ENCODE measurements around the gene ADCY3.

ADCY3 gene

DNA sequence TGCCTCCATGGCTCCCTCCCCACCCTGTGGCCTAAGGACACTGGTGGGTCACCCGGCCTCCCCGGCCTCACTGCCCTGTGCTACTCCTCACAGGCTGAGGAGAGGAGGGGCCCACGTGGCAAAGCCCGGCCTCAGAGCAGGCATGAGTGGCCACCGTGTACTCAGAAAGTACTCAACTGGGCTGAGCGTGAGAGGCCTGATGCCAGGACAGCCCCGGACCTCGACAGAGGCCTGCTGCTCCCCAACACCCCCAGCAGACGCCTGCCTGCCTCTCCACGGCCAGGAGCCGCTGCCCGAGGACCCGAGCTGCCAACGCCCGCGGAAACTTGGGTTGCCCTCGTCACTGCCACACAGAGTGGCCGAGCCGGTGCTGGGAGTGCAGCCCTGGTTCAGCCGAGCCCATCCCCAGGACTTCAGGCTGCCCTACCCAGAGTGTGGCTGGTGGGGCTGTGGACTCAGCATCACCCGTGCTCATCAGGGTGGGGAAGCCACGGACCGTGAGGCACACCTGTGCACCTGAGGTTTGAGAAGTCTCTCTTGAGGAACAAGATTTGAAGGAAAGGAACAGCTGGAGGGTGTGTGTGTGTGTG is 67.5 kb downstream of the ADCY3 start:
- H3K27me3 Mint-ChIP-seq (ENCODE audit: low read depth), result no peaks in the 10 kb centered on the region
- DNase-seq (ENCODE audit: low spot score), result no peak
- no peak overlapping the region for H3K4me3 Mint-ChIP-seq
- H3K27ac Mint-ChIP-seq, result no peak overlapping the region
- no peaks in the 10 kb centered on the region for H3K4me1 Mint-ChIP-seq (ENCODE audit: low read depth)
- peaks cover 7% of the 10 kb centered on the region for H3K36me3 Mint-ChIP-seq (ENCODE audit: low read depth)
- no peaks in the 10 kb centered on the region for H3K9me3 Mint-ChIP-seq

DNA sequence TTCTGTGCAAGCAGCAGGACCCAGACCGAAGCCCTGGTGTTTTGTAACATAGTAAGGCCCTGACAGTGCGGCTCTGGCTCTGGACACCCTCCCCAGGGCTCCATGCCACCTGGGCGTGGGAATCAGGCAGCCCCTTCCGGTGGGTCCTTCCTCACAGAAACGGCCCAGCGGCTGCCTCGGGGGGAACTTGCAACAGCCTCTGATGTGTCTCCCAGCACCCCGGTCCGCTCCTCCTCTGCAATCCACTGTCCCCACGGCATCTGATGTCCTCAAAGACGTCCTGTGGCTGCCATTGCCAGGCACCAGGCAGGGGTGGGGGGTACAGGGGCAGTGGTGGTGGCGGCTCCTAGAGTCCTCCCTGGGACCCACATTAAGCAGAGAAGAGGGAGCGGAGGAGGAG is 68.0 kb downstream of the ADCY3 start:
- no peak overlapping the region for H3K27ac Mint-ChIP-seq
- DNase-seq (ENCODE audit: low spot score), result no peak
- no peak overlapping the region for H3K4me3 Mint-ChIP-seq
- H3K9me3 Mint-ChIP-seq, result no peaks in the 10 kb centered on the region
- H3K4me1 Mint-ChIP-seq (ENCODE audit: low read depth), result no peaks in the 10 kb centered on the region
- H3K36me3 Mint-ChIP-seq (ENCODE audit: low read depth), result peaks cover 7% of the 10 kb centered on the region
- H3K27me3 Mint-ChIP-seq (ENCODE audit: low read depth), result no peaks in the 10 kb centered on the region

GRCh38 chr2:24850944-24851343 is 69.1 kb downstream of the ADCY3 start:
- Mint-ChIP-seq H3K36me3 (ENCODE audit: low read depth) (peaks cover 7% of the 10 kb centered on the region), H3K27ac (no peak overlapping the region), H3K4me1 (ENCODE audit: low read depth) (no peaks in the 10 kb centered on the region), H3K4me3 (no peak overlapping the region), H3K27me3 (ENCODE audit: low read depth) (no peaks in the 10 kb centered on the region), H3K9me3 (no peaks in the 10 kb centered on the region)
- no peak for DNase-seq (ENCODE audit: low spot score)

GRCh38 chr2:24845691-24846090 is 74.3 kb downstream of the ADCY3 start:
- Mint-ChIP-seq H3K36me3 (ENCODE audit: low read depth) (peaks cover 8% of the 10 kb centered on the region), H3K9me3 (no peaks in the 10 kb centered on the region), H3K4me1 (ENCODE audit: low read depth) (no peaks in the 10 kb centered on the region), H3K27ac (no peak overlapping the region), H3K4me3 (no peak overlapping the region), H3K27me3 (ENCODE audit: low read depth) (no peaks in the 10 kb centered on the region)
- DNase-seq (ENCODE audit: low spot score), result no peak

- Mint-ChIP-seq H3K36me3 (ENCODE audit: low read depth) (peaks cover 3% of the 10 kb centered on the region), H3K27ac (no peak overlapping the region), H3K4me1 (ENCODE audit: low read depth) (no peaks in the 10 kb centered on the region), H3K4me3 (no peak overlapping the region), H3K27me3 (ENCODE audit: low read depth) (no peaks in the 10 kb centered on the region), H3K9me3 (no peaks in the 10 kb centered on the region)
- DNase-seq (ENCODE audit: low spot score), result no peak
Observed at GRCh38 chr2:24844023-24844685, 75.9 kb downstream of the ADCY3 start.

DNA sequence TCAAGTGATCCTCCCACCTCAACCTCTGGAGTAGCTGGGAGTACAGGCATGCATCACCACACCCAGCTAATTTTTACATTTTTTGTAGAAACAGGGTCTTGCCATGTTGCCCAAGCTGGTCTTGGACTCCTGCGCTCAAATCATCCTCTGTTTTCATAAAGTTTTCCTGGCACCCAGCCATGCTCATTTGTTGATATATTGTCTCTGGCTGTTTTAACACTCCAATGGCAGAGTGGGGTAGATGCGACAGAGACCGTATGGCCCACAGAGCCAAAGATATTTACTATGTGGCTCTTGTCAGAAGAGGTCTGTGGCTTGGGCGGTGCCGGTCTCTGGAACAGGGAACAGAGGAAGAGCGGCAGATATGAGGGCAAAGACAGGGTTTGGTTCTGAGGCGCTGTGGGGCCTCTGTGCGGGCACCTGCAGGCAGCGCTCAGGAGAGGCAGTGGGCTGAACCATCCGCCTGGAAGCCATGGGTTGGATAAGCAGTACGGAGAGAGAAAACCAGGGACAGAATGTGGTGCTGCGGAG is 76.6 kb downstream of the ADCY3 start:
- Mint-ChIP-seq H3K27me3 (ENCODE audit: low read depth) (no peaks in the 10 kb centered on the region), H3K4me3 (no peak overlapping the region), H3K4me1 (ENCODE audit: low read depth) (no peaks in the 10 kb centered on the region), H3K9me3 (no peaks in the 10 kb centered on the region), H3K36me3 (ENCODE audit: low read depth) (peaks cover 3% of the 10 kb centered on the region), H3K27ac (no peak overlapping the region)
- DNase-seq (ENCODE audit: low spot score), result no peak

- peaks cover 3% of the 10 kb centered on the region for H3K36me3 Mint-ChIP-seq (ENCODE audit: low read depth)
- H3K4me3 Mint-ChIP-seq, result no peak overlapping the region
- DNase-seq (ENCODE audit: low spot score), result no peak
- H3K27me3 Mint-ChIP-seq (ENCODE audit: low read depth), result no peaks in the 10 kb centered on the region
- no peaks in the 10 kb centered on the region for H3K9me3 Mint-ChIP-seq
- no peaks in the 10 kb centered on the region for H3K4me1 Mint-ChIP-seq (ENCODE audit: low read depth)
- no peak overlapping the region for H3K27ac Mint-ChIP-seq
Observed at GRCh38 chr2:24842081-24843050, 77.7 kb downstream of the ADCY3 start.

DNA sequence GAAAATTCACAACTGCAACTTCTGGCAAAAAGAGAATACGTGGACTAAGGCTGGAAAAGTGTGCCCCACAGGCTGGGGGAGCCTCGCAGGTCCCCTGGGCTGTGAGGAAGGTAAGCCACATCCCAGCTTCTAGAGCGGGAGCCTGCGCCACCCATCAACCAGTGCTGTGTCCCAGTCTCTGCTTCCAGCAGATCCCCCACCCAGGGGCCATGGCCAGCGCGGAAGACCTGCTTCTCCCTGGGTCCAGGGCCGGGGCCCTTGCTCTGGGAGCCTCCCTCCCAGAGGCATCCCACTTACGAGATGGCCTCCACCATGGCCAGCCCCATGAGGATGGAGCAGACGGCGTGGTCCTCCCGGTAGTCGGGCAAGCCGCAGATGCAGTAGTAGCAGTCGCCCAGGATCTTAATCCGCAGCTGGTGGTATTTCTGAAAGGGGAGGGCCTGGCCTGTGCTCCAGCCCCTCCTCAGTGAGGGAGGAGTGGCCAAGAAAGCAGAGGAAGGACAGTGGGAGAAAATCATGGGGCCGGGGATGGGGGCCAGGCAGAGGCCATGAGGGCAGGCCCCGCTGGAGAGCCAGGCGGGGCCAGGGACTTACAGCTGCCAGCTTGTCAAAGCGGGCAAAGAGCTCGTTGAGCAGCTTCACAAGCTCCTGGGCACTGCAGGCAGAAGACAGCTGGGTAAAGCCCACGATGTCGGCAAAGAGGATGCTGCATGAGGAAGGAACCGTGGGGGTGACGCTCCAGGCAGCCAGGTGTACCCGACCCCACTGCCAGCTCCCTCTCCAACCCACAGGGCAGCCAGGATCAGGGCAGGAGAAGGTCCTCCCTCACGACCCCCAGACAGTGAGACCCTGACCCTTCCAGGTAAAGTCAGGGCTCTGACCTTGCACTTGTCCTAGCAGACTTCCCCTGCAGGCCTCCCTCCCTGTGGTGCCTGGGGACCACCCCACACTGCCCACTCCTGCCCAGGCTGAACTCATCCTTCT is 78.8 kb downstream of the ADCY3 start:
- no peak for DNase-seq (ENCODE audit: low spot score)
- Mint-ChIP-seq H3K36me3 (ENCODE audit: low read depth) (peaks cover 3% of the 10 kb centered on the region), H3K27ac (no peak overlapping the region), H3K4me3 (no peak overlapping the region), H3K27me3 (ENCODE audit: low read depth) (no peaks in the 10 kb centered on the region), H3K4me1 (ENCODE audit: low read depth) (no peaks in the 10 kb centered on the region), H3K9me3 (no peaks in the 10 kb centered on the region)

GRCh38 chr2:24840164-24840869 is 79.7 kb downstream of the ADCY3 start:
- Mint-ChIP-seq H3K9me3 (no peaks in the 10 kb centered on the region), H3K4me3 (no peak overlapping the region), H3K27me3 (ENCODE audit: low read depth) (no peaks in the 10 kb centered on the region), H3K36me3 (ENCODE audit: low read depth) (peaks cover 5% of the 10 kb centered on the region), H3K27ac (no peak overlapping the region), H3K4me1 (ENCODE audit: low read depth) (no peaks in the 10 kb centered on the region)
- no peak for DNase-seq (ENCODE audit: low spot score)

- Mint-ChIP-seq H3K27me3 (ENCODE audit: low read depth) (no peaks in the 10 kb centered on the region), H3K4me1 (ENCODE audit: low read depth) (no peaks in the 10 kb centered on the region), H3K27ac (no peak overlapping the region), H3K9me3 (no peaks in the 10 kb centered on the region), H3K4me3 (no peak overlapping the region), H3K36me3 (ENCODE audit: low read depth) (peaks cover 7% of the 10 kb centered on the region)
- no peak for DNase-seq (ENCODE audit: low spot score)
Observed at GRCh38 chr2:24839729-24840128, 80.3 kb downstream of the ADCY3 start.

DNA sequence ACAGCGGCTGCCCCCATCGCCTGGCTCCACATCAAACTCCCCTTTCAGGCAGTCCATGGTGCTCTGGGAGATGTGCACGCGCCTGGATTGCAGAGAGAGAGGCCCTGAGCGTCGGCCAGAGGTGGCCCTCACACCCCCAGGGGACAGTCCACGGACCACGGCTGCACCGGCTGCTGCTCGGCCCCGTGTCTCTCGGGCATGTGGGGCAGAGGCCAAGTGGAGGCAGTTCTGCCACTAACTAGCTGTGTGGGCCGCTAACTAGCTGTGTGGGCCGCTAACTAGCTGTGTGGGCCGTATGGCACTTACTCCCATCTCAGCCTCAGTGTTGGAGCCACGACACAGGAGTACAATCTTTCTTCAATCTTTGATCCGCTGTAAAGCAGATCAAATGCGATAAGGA is 81.5 kb downstream of the ADCY3 start:
- H3K4me1 Mint-ChIP-seq (ENCODE audit: low read depth), result no peaks in the 10 kb centered on the region
- H3K27me3 Mint-ChIP-seq (ENCODE audit: low read depth), result no peaks in the 10 kb centered on the region
- H3K4me3 Mint-ChIP-seq, result no peak overlapping the region
- H3K27ac Mint-ChIP-seq, result no peak overlapping the region
- no peaks in the 10 kb centered on the region for H3K9me3 Mint-ChIP-seq
- H3K36me3 Mint-ChIP-seq (ENCODE audit: low read depth), result peaks cover 7% of the 10 kb centered on the region
- DNase-seq (ENCODE audit: low spot score), result no peak

DNA sequence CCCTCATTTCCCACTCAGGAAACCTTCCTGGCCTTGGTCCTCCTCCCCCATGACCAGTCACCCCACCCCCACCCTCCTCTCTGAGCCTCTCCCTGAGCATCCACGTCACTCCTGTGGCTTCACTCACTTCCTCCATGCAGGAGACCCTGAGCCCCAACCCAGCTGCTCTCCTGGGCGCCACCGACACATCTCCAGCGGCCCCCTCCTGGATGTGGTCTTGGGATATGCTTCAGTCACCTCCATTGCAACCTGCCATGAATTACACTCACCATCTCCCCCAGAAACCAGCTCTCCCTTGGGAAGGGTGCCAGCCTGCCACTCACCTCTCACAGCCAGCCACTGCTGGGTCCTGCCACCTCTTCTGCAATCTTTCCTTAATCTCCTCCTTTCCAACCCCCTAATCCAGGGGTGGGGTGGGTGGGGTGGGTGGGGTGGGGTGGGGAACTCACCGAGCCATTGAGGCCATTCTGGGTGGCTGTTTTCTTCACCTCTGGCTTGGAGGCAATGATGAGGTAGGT is 82.0 kb downstream of the ADCY3 start:
- Mint-ChIP-seq H3K4me3 (no peak overlapping the region), H3K27ac (no peak overlapping the region), H3K9me3 (no peaks in the 10 kb centered on the region), H3K27me3 (ENCODE audit: low read depth) (no peaks in the 10 kb centered on the region), H3K4me1 (ENCODE audit: low read depth) (no peaks in the 10 kb centered on the region), H3K36me3 (ENCODE audit: low read depth) (peaks cover 7% of the 10 kb centered on the region)
- no peak for DNase-seq (ENCODE audit: low spot score)
